Colonic mucosa (tissue), 4 donors: ENCODE measurements around the gene C10orf90. TPM values are rescaled to one million over a fixed set of nuclear protein-coding genes. Genes with fewer than 3 reads are reported as not detected.

ENCODE experiments used
- DNase-seq: peaks from one replicate; pipeline ENCODE4 v3.0.0-alpha.2; 2020
- H3K27ac ChIP-seq: fragments of 200-600 bp; one replicate; pipeline ENCODE4 v1.8.0; 2021
- H3K27me3 ChIP-seq: fragments of 200-600 bp; one replicate; pipeline ENCODE4 v1.8.0; 2021
- H3K36me3 ChIP-seq: fragments of 200-600 bp; one replicate; pipeline ENCODE4 v1.8.0; 2021
- H3K4me1 ChIP-seq: fragments of 200-600 bp; one replicate; pipeline ENCODE4 v1.8.0; 2021; ENCODE audit warnings: mild to moderate bottlenecking
- H3K4me3 ChIP-seq: fragments of 200-600 bp; one replicate; pipeline ENCODE4 v1.8.0; 2021
- H3K9ac ChIP-seq, 2 donors: one replicate each; pipeline ENCODE4 v1.7.0; 2013; ENCODE audit warnings: control low read depth in 2 of 2, low read depth in 2 of 2, low read length in 2 of 2
- H3K9me3 ChIP-seq: fragments of 200-600 bp; one replicate; pipeline ENCODE4 v1.8.0; 2021
- CTCF ChIP-seq: fragments of 200-600 bp; IDR thresholded peaks from one replicate; pipeline ENCODE4 v1.8.0; 2022; ENCODE audit warnings: antibody characterized with exemption, mild to moderate bottlenecking
- intact Hi-C: fragments of 100-400 bp; cut with DNase I; formaldehyde crosslinking; loops from one replicate; pipeline ENCODE4 v1.14.1; 2022
- total RNA-seq, 2 donors: library from RNA; stranded (reverse); fragmentation: NEBNext Ultra II Directional in 1 of 2; extraction: Animal tissue kit (Norgen Biotek cat#: 25700) in 1 of 2; gene quantifications; one replicate each; pipeline ENCODE4 v1.2.1, GENCODE V29; 2021
- donor health status: healthy.
- donor health status: DM: no; HTN: no; CAD: no.
- donor health status: DM: no; HTN: no; CAD: no.

Gene C10orf90
- total RNA-seq, 2 donors from 2014 or later, result not detected

- H3K9ac ChIP-seq, result no peak overlapping the region
- intact Hi-C loops, result no loop called here
- H3K4me1 ChIP-seq, result no peaks in the 10 kb centered on the region
- H3K27ac ChIP-seq, result no peak overlapping the region
- H3K36me3 ChIP-seq, result no peaks in the 10 kb centered on the region
- no peak for TF ChIP-seq CTCF
- no peak overlapping the region for H3K4me3 ChIP-seq
- no peaks in the 10 kb centered on the region for H3K27me3 ChIP-seq
- no peak for DNase-seq
- no peaks in the 10 kb centered on the region for H3K9me3 ChIP-seq
These were observed 179.0 kb downstream of the C10orf90 start for GRCh38 chr10:126491476-126491875.

GRCh38 chr10:126481181-126481580 is 189.3 kb downstream of the C10orf90 start:
- Histone ChIP-seq H3K9ac (no peak overlapping the region), H3K4me1 (no peaks in the 10 kb centered on the region), H3K36me3 (no peaks in the 10 kb centered on the region), H3K27me3 (no peaks in the 10 kb centered on the region), H3K9me3 (no peaks in the 10 kb centered on the region), H3K4me3 (no peak overlapping the region), H3K27ac (no peak overlapping the region)
- no peak for TF ChIP-seq CTCF
- no peak for DNase-seq
- intact Hi-C loops, result no loop called here

- Histone ChIP-seq H3K9me3 (no peaks in the 10 kb centered on the region), H3K9ac (no peak overlapping the region), H3K36me3 (no peaks in the 10 kb centered on the region), H3K4me3 (no peak overlapping the region), H3K27ac (no peak overlapping the region), H3K4me1 (no peaks in the 10 kb centered on the region), H3K27me3 (no peaks in the 10 kb centered on the region)
- intact Hi-C loops, result no loop called here
- no peak for TF ChIP-seq CTCF
- no peak for DNase-seq
These were observed 189.8 kb downstream of the C10orf90 start for GRCh38 chr10:126480648-126481047.

- H3K4me1 ChIP-seq, result no peaks in the 10 kb centered on the region
- H3K27ac ChIP-seq, result no peak overlapping the region
- H3K36me3 ChIP-seq, result no peaks in the 10 kb centered on the region
- no peak for TF ChIP-seq CTCF
- no peaks in the 10 kb centered on the region for H3K9me3 ChIP-seq
- no peak overlapping the region for H3K9ac ChIP-seq
- no peak overlapping the region for H3K4me3 ChIP-seq
- no peaks in the 10 kb centered on the region for H3K27me3 ChIP-seq
- no peak for DNase-seq
- intact Hi-C loops, result no loop called here
These were observed 191.1 kb downstream of the C10orf90 start for GRCh38 chr10:126479280-126479895.

GRCh38 chr10:126478546-126478945 is 191.9 kb downstream of the C10orf90 start:
- DNase-seq, result no peak

More at GRCh38 chr10:126478546-126478945, 191.9 kb downstream of the C10orf90 start:
- Histone ChIP-seq H3K9me3 (no peaks in the 10 kb centered on the region), H3K36me3 (no peaks in the 10 kb centered on the region), H3K27me3 (no peaks in the 10 kb centered on the region), H3K9ac (no peak overlapping the region), H3K4me1 (no peaks in the 10 kb centered on the region), H3K4me3 (no peak overlapping the region), H3K27ac (no peak overlapping the region)
- intact Hi-C loops, result no loop called here
- no peak for TF ChIP-seq CTCF
